A549 treated with DMSO at 1 μM for 4 hours (cell line): ENCODE results near the gene GPBP1L1. TPM values are rescaled to one million over a fixed set of nuclear protein-coding genes. Genes with fewer than 3 reads are reported as not detected.

Source experiments
- total RNA-seq: library from RNA; stranded (reverse); fragments of 200-300 nt; extraction: Qiagen RNA extraction; gene quantifications from 5 replicates; pipeline ENCODE4 v1.2.3, GENCODE V29; 2022; ENCODE audit warnings: low read depth

GPBP1L1 gene, protein sequence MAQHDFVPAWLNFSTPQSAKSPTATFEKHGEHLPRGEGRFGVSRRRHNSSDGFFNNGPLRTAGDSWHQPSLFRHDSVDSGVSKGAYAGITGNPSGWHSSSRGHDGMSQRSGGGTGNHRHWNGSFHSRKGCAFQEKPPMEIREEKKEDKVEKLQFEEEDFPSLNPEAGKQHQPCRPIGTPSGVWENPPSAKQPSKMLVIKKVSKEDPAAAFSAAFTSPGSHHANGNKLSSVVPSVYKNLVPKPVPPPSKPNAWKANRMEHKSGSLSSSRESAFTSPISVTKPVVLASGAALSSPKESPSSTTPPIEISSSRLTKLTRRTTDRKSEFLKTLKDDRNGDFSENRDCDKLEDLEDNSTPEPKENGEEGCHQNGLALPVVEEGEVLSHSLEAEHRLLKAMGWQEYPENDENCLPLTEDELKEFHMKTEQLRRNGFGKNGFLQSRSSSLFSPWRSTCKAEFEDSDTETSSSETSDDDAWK
- 35.7 to 45.5 TPM (median 41.9 TPM) in 5 replicates for total RNA-seq

DNA sequence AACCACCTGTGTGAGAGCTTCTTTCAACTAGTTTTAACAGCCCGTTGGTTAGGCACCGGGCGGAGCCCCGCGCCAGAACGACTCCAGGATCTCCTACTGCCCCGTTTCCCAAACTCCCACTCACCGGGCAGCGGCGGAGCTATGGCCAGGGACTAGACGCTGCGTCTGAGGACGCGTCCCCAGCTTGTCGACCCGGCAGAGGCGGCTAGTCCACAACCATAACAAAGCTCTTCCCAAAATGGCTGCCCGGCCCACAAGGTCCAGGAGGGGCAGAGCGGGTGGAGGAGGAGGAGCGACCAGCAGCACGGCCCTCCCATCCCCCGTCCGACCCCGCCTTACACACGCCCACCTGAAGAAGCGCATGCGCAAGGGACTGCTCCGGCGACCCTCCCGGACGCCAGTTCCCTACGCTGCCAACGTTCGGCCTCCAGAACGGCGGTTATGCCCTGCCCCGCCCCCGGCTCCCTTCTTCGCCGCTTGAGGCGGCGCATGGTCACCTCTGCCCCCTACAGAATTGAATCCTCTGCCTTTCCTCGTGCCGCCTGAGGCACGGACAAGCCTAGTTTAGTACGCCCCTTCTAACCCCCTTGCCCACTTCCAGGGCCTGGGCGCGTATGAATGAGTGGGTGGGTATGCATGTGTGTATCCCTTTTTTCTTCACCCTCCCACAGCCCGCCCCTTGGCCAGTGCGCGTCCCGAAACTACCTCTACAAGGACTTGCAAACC lies at the start of gene GPBP1L1:
Gene GPBP1L1 (minus strand): TSS at position 246 of the 726 bp plus-strand sequence. CDS start 27,446 bp downstream, outside the sequence.

DNA sequence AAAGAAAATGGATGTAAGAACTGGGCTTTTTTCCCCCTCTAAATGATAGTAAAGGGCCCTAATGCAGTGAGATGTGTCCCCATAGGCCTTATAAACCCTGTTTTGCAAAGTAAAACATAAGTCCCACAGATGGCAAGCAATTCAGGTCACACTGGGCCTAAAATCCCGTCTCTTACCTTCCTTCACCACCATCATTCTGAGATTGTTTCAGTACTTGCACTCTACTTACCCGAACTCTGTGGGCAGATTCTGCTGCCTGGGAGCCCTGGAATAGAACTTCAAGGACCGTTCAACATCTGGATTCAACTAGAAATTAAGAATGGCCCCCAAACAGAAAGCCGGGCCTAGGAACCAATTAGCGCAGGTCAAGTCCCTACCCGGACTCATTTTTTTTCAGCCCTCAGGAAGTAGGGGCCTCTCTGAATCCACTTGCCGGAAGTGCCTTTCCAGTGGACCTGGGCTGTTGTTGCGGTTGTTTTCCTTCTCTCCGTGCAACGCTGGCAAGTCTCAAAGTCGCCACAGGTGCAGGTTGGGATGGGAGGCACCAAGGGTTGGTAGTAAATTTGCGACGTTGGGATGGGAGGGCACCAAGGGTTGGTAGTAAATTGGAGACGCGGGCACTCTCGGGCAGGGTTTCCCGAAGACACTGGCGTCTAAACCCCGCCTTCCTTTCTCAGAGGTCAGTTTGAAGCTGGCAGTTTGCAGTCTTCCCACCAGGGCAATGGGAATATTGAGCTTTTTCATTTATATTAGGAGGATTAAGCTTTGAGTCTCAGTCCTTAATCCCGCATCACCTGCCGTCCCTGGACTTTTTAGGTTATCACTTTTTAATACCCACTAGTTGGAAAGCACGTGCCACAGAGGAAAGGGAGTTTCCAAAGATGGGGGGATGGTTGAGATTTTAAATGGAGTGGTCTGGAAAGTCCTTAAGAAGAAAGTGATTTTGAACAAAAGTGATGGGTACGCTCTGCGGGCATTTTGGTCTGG lies 1.7 kb upstream of the GPBP1L1 start, which contains the start of gene TMEM69:
Gene TMEM69 (plus strand): TSS at position 428 of the 987 bp plus-strand sequence. CDS start 2,888 bp downstream, outside the sequence.

DNA sequence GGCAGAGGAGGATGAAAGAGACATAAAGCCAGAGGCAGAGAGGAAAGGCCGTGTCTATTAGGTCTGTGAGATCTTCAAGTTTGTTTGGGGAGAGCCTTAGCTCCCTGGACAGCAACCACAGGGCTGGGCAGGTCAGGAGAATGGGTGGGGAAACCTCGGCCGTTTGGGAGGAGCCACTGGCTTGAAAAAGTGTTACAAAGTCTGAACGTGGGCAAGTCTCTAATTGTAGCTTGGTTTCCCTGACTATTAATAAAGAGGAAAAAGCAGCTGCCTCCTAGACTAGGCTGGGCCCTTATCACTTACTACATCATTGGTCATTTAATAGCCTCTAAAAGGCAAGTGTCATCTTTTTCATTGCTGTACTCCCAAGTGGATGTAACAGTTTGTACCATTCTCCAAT lies 62.4 kb downstream of the GPBP1L1 start, which contains the start of gene CCDC17:
Gene CCDC17 (minus strand): TSS at position 83 of the 400 bp plus-strand sequence. CDS start 145 bp downstream, outside the sequence.

DNA sequence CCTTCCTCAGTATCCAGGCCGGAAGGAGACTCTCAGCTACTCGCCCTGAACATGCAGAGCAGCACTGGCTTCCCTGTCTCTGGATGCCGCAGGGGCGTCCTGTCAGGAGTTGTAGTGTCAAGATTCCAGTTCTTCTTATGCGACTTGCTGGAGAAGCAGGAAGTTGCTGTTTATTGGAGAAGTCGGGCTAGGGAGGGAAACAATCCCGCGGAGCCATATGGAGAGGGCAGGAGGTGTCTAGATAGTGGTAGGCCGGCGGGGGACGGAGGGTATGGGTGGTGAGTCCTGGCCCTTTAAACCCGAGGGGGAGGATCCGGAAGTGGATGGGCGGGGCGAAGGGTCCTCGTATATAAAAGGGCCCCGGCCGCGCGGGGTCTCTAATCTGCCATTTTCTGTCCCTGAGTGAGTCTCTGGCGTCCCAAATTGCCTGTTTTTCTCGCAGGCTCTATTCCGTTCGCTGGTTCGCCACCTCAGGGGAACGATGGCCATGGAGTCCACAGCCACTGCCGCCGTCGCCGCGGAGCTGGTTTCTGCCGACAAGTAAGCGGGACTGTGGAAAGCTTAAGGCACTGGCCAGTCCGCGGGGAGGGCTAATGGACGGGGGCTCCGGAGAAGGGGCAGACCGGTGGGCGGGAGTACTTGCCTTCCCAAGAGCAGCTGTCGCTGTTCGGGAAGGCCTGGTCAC lies 102.5 kb downstream of the GPBP1L1 start, which contains the start of gene NASP:
Gene NASP (plus strand): TSS at position 376 of the 685 bp plus-strand sequence. CDS start 106 bp downstream, at position 482.

Other genes with a start within 250 kb of the GPBP1L1 start
- 0.30 to 0.39 TPM (median 0.34 TPM) in 5 replicates for gene TESK2, start 195.4 kb downstream of the GPBP1L1 start, total RNA-seq
- 1.5 to 2.0 TPM (median 1.7 TPM) in 5 replicates for gene CCDC163, start 186.5 kb downstream of the GPBP1L1 start, total RNA-seq
- 1.8 to 2.1 TPM (median 1.8 TPM) in 5 replicates for gene MMACHC, start 186.2 kb downstream of the GPBP1L1 start, total RNA-seq
- gene PRDX1, start 164.6 kb downstream of the GPBP1L1 start, total RNA-seq: 2,102 to 2,627 TPM (median 2,236 TPM) in 5 replicates
- gene AKR1A1, start 135.7 kb downstream of the GPBP1L1 start, total RNA-seq: 74.6 to 95.9 TPM (median 77.9 TPM) in 5 replicates
- 124 to 159 TPM (median 131 TPM) in 5 replicates for gene NASP, start 102.5 kb downstream of the GPBP1L1 start, total RNA-seq
- gene CCDC17, start 62.5 kb downstream of the GPBP1L1 start, total RNA-seq: 0.35 to 0.68 TPM (median 0.49 TPM) in 5 replicates
- 18.7 to 19.8 TPM (median 19.2 TPM) in 5 replicates for gene TMEM69, start 1.6 kb upstream of the GPBP1L1 start, total RNA-seq
- 4.1 to 6.6 TPM (median 5.3 TPM) in 5 replicates for gene IPP, start 64.1 kb upstream of the GPBP1L1 start, total RNA-seq
- 16.5 to 24.2 TPM (median 21.7 TPM) in 5 replicates for gene MAST2, start 117.1 kb upstream of the GPBP1L1 start, total RNA-seq